Neural progenitor cell (in vitro differentiated cells): Measurements from ENCODE around the gene FBN3. TPM values are rescaled to one million over a fixed set of nuclear protein-coding genes. Genes with fewer than 3 reads are reported as not detected.

Experiments used
- DNase-seq: peaks from one replicate; pipeline ENCODE4 v3.0.0-alpha.2; 2016; ENCODE audit warnings: low spot score
- H2AFZ ChIP-seq: fragments of 200-600 bp; sonication (generic); replicated peaks from 2 replicates; pipeline ENCODE4 v1.6.1; 2016; ENCODE audit warnings: antibody characterized with exemption
- H3F3A ChIP-seq: fragments of 200-600 bp; sonication (generic); 2 replicates; pipeline ENCODE4 v1.6.1; 2016; ENCODE audit warnings: antibody characterized with exemption, low read depth
- H3K27ac ChIP-seq: fragments of 200-600 bp; sonication (generic); 2 replicates; pipeline ENCODE4 v1.5.1; 2016; ENCODE audit warnings: mild to moderate bottlenecking
- H3K27me3 ChIP-seq: fragments of 200-600 bp; sonication (generic); 2 replicates; pipeline ENCODE4 v1.6.1; 2016; ENCODE audit warnings: mild to moderate bottlenecking, moderate library complexity
- H3K36me3 ChIP-seq: fragments of 200-600 bp; sonication (generic); 2 replicates; pipeline ENCODE4 v1.5.1; 2016
- H3K4me1 ChIP-seq: fragments of 200-600 bp; sonication (generic); 2 replicates; pipeline ENCODE4 v1.6.1; 2016; ENCODE audit warnings: mixed run types
- H3K4me2 ChIP-seq: fragments of 200-600 bp; sonication (generic); 2 replicates; pipeline ENCODE4 v1.6.1; 2016
- H3K4me3 ChIP-seq: fragments of 200-600 bp; sonication (generic); 2 replicates; pipeline ENCODE4 v1.5.1; 2016
- H3K79me2 ChIP-seq: fragments of 200-600 bp; sonication (generic); 2 replicates; pipeline ENCODE4 v1.6.1; 2016; ENCODE audit warnings: low read depth
- H3K9ac ChIP-seq: fragments of 200-600 bp; sonication (generic); 2 replicates; pipeline ENCODE4 v1.6.1; 2016
- H3K9me3 ChIP-seq: fragments of 200-600 bp; sonication (generic); 2 replicates; pipeline ENCODE4 v1.5.1; 2016; ENCODE audit warnings: low read depth
- H4K20me1 ChIP-seq: fragments of 200-600 bp; sonication (generic); 2 replicates; pipeline ENCODE4 v1.6.1; 2016; ENCODE audit warnings: low read depth
- H3K27ac Mint-ChIP-seq: 3 replicates; pipeline ENCODE4 v1.8.0; 2021; ENCODE audit warnings: mixed read lengths
- H3K27me3 Mint-ChIP-seq: 2 replicates; pipeline ENCODE4 v1.8.0; 2022; ENCODE audit warnings: low read depth, mild to moderate bottlenecking, inconsistent platforms, moderate library complexity, mixed read lengths; ENCODE audit not compliant: insufficient read depth
- H3K36me3 Mint-ChIP-seq: 3 replicates; pipeline ENCODE4 v1.8.0; 2021; ENCODE audit warnings: mixed read lengths
- H3K4me1 Mint-ChIP-seq: 3 replicates; pipeline ENCODE4 v1.8.0; 2021; ENCODE audit warnings: mixed read lengths
- H3K4me3 Mint-ChIP-seq: 3 replicates; pipeline ENCODE4 v1.8.0; 2021; ENCODE audit warnings: mild to moderate bottlenecking, moderate library complexity, mixed read lengths
- H3K9me3 Mint-ChIP-seq: 3 replicates; pipeline ENCODE4 v1.8.0; 2020; ENCODE audit warnings: mixed read lengths
- CTCF ChIP-seq: fragments of 200-600 bp; sonication (generic); IDR thresholded peaks from 2 replicates; pipeline ENCODE4 v1.5.1; 2017; ENCODE audit warnings: antibody characterized with exemption, mild to moderate bottlenecking
- EZH2 ChIP-seq: fragments of 200-600 bp; sonication (generic); IDR thresholded peaks from 2 replicates; pipeline ENCODE4 v1.6.1; 2017; ENCODE audit warnings: antibody characterized with exemption, mild to moderate bottlenecking, moderate library complexity
- EZH2phosphoT487 ChIP-seq: fragments of 200-600 bp; sonication (generic); IDR thresholded peaks from 2 replicates; pipeline ENCODE4 v1.6.1; 2017; ENCODE audit warnings: antibody characterized with exemption
- total RNA-seq: library from RNA; depleted of rRNA; stranded (reverse); fragments of >200 nt; gene quantifications from 2 replicates; pipeline ENCODE4 v1.2.3, GENCODE V29; 2015; ENCODE audit warnings: low replicate concordance

Gene FBN3
- total RNA-seq, 1 donor from 2014 or later, result 23.0 TPM

GRCh38 chr19:8085598-8086408 lies 63.6 kb downstream of the FBN3 start:
- Histone ChIP-seq H3K4me1 (peaks cover 8% of the 10 kb centered on the region), H3K9ac (no peak overlapping the region), H3K79me2 (no peaks in the 10 kb centered on the region), H3K27ac (no peak overlapping the region), H3F3A (peaks cover 11% of the 10 kb centered on the region), H3K27me3 (no peaks in the 10 kb centered on the region), H3K9me3 (no peaks in the 10 kb centered on the region), H3K36me3 (peaks cover 7% of the 10 kb centered on the region), H2AFZ (no peak overlapping the region), H3K4me3 (no peak overlapping the region), H3K4me2 (no peak overlapping the region), H4K20me1 (no peaks in the 10 kb centered on the region)
- Mint-ChIP-seq H3K36me3 (peaks cover 3% of the 10 kb centered on the region), H3K4me1 (peaks cover 14% of the 10 kb centered on the region), H3K4me3 (peak overlapping the region; percentile 39), H3K27me3 (peaks cover 10% of the 10 kb centered on the region), H3K9me3 (no peaks in the 10 kb centered on the region), H3K27ac (peak overlapping the region; percentile 6)
- no peak for TF ChIP-seq EZH2phosphoT487
- no peak for TF ChIP-seq EZH2
- no peak for TF ChIP-seq CTCF
- peak; percentile 44 for DNase-seq

GRCh38 chr19:8084152-8084551 lies 65.2 kb downstream of the FBN3 start:
- Mint-ChIP-seq H3K9me3 (no peaks in the 10 kb centered on the region), H3K36me3 (peaks cover 1% of the 10 kb centered on the region), H3K4me3 (peak overlapping the region; percentile 34), H3K27ac (no peak overlapping the region), H3K27me3 (peaks cover 10% of the 10 kb centered on the region), H3K4me1 (peaks cover 14% of the 10 kb centered on the region)
- H3K79me2 ChIP-seq, result no peaks in the 10 kb centered on the region
- H3K9ac ChIP-seq, result no peak overlapping the region
- H4K20me1 ChIP-seq, result no peaks in the 10 kb centered on the region
- H3K27me3 ChIP-seq, result no peaks in the 10 kb centered on the region
- no peak overlapping the region for H2AFZ ChIP-seq
- no peak overlapping the region for H3K4me2 ChIP-seq
- H3K36me3 ChIP-seq, result peaks cover 7% of the 10 kb centered on the region
- peaks cover 8% of the 10 kb centered on the region for H3K4me1 ChIP-seq
- no peak for DNase-seq
- H3K9me3 ChIP-seq, result no peaks in the 10 kb centered on the region
- peaks cover 6% of the 10 kb centered on the region for H3F3A ChIP-seq
- TF ChIP-seq CTCF (no peak), EZH2 (no peak), EZH2phosphoT487 (no peak)
- H3K27ac ChIP-seq, result no peak overlapping the region
- no peak overlapping the region for H3K4me3 ChIP-seq

GRCh38 chr19:8083141-8083540 lies 66.3 kb downstream of the FBN3 start:
- no peak for DNase-seq
- no peak for TF ChIP-seq EZH2
- TF ChIP-seq CTCF, result no peak
- no peak for TF ChIP-seq EZH2phosphoT487
- no peaks in the 10 kb centered on the region for H3K9me3 ChIP-seq
- no peak overlapping the region for H3K4me3 Mint-ChIP-seq
- H3K79me2 ChIP-seq, result no peaks in the 10 kb centered on the region
- H4K20me1 ChIP-seq, result no peaks in the 10 kb centered on the region
- H3K4me1 Mint-ChIP-seq, result peaks cover 14% of the 10 kb centered on the region
- H3F3A ChIP-seq, result no peaks in the 10 kb centered on the region
- H2AFZ ChIP-seq, result no peak overlapping the region
- H3K27ac ChIP-seq, result no peak overlapping the region
- peak overlapping the region; percentile 57 for H3K27ac Mint-ChIP-seq
- peaks cover 10% of the 10 kb centered on the region for H3K27me3 Mint-ChIP-seq
- no peaks in the 10 kb centered on the region for H3K9me3 Mint-ChIP-seq
- no peak overlapping the region for H3K4me2 ChIP-seq
- H3K36me3 Mint-ChIP-seq, result peaks cover 3% of the 10 kb centered on the region
- H3K4me3 ChIP-seq, result no peak overlapping the region
- no peaks in the 10 kb centered on the region for H3K36me3 ChIP-seq
- no peaks in the 10 kb centered on the region for H3K27me3 ChIP-seq
- no peak overlapping the region for H3K9ac ChIP-seq
- peaks cover 8% of the 10 kb centered on the region for H3K4me1 ChIP-seq
